T-helper 1 cell (primary cell): ENCODE results near the gene KLRK1.
"Not testable (repeated sequence)": the region's sequence is repeated elsewhere in the genome, so short reads cannot be mapped to it uniquely, and the experiment has no call there.

Experiments
- DNase-seq, 5 donors: peaks; one replicate each; pipeline ENCODE4 v3.0.0-alpha.2; 2012 to 2020

KLRK1 gene

DNA sequence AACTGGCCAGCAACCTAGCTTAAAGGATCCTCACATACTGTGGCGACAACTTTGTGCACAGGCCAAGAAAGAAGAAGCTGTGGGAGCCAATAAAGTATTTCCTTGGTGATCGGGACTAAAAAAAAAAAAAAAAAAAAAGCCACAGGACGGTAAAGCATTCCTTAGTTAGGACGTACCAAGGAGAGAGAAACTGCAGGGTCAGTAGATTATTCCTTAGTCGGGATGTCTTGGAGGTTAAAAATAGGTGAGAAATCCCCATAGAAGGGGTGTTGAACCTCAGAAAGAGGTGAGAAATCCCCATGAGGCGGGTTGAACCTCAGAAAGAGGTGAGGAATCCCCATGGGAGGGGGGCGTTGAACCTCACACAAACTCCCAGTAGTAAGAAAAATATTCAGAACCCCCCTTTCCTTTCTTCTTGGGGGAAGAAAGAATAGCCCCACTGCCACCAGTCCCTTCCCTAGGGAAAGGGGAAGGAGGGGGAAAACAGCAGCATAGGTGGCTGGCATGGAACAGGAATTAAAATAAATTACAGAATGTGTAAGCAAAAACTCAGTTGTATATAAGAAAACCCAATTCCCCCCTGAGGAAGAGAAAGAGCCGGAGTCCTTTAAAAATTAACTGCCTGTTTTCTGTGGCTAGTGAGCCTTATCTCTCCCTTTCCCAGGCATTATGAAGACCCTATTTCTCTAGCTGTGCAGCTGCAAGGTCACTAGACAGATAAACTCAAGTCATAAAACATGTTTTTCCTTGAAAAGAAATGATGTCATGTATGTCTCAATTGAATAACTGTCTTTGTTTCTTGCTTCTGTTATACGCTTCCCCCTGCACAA is 26.8 kb downstream of the KLRK1 start:
- no peak for DNase-seq

DNA sequence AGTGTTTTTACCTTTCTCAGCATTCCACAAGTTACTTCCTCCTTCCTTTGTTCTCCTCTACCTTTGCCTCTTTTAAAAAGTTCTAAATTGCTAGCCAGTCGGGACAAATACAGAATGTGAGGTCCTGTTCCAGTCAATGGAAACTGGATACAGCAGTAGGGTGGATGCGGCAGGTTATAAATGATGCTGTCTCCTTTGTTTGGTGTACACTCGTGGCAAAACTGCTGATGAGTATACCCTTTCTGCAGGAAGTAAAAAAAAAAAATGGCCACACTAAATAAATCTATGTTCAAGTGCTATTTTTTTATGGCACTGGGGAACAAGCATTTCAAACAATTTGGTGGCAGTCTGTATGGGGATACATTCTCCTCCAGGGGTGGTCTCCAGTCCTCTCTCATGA is 27.5 kb downstream of the KLRK1 start:
- no peak for DNase-seq

DNA sequence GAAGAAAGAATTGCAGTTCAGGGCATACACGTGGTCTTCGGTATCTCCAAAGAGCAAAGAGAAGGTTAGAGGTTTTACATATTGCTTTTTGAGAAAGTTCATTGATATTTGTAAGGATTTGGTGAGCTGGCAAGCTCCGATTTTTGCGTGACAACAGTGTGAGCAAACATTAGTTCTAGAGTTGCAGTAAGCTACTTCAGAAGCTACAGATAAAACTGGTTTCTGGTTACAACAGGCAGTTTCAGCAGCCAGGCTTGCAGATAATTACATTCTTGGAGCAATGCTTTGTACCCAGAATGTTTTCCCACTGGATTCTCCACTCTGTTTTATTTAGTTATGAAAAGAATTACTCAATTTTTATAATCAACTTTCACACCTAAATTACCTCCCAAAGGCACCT is 28.2 kb downstream of the KLRK1 start:
- no peak for DNase-seq

DNA sequence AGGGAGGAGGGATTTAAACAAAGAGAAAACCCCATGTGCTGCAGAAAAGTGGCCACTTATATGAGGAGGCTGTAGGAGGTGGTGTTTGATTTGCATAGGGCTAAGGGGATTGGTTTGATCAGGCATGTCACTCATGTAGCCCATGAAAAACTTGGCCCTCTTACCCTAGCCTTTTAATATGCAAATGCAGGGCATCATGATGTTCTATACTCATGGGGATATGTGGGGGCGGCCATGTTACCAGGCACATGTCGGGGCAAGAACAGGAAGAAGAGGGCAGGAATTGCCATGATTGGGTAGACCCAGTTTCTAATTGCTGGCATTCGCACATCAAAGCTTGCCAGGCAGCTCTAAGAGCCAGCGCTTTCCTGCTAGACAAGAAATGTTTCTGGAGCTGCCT is 28.8 kb downstream of the KLRK1 start:
- no peak for DNase-seq

DNA sequence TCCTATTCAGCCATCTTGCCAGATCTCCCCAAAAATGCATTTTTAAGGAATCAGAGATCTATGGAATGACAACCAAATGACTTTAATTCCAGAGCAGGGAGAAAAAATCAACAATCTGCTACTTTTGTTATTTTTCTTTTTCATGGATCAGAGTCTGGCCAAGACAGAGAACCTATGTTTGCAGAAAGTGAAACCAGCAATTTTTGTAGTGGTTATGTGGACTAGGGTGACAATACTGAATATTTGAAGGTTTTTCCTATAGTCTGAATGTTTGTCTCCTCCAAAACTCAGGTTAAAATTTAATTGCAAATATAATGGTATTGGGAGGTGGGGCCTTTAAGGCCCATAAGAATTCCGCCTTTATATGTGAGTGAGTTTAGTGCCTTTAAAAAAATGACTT is 30.9 kb downstream of the KLRK1 start:
- DNase-seq: no peak

DNA sequence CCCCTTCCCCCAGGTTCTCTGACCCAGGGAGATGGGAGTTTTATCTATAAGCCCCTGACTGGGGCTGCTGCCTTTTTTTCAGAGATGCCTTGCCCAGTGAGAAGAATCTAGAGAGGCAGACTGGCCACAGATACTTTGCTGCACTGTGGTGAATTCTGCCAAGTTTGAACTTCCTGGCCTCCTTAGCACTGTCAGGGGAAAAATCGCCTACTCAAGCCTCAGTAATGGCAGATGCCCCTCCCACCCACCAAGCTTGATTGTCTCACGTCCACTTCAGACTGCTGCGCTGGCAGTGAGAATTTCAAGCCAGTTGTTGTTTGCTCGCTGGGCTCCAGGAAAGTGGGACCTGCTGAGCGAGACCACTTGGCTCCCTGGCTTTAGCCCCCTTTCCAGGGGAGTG is 31.7 kb downstream of the KLRK1 start:
- DNase-seq: no peak

DNA sequence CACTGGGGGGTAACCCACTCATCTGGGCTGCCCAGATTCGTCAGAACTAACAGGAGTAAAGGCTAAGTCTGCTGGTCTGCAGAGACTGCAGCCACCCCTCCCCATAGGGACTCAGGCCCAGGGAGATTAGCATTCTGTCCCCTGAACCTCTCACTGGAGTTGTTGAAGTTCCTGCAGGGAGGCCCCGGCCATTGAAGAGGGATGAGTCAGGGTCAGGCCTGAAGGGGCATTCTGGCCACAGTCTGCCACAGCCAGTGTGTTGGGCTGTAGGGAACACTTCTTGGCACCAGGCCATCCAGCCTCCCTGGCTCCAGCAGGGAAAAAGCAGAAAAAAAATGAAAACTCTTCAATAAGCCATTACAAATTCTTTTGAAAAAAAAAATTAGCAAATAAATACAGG is 35.3 kb downstream of the KLRK1 start:
- no peak for DNase-seq

DNA sequence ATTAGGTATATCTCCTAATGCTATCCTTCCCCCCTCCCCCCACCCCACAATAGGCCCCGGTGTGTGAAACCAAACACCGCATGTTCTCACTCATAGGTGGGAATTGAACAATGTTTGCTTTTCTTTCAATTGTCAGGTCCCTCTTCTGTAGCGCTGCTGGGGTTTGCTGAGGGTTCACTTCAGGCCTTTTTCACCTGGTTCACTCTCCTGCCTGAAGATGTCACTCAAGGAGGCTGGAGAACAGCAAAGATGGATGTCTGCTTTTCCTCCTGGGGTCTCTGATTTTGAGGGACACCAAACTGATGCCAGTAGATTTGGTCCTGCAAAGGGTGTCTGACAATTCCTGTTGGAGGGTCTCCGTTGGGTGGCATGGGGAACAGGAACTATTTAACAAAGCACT is 35.8 kb downstream of the KLRK1 start:
- no peak for DNase-seq

DNA sequence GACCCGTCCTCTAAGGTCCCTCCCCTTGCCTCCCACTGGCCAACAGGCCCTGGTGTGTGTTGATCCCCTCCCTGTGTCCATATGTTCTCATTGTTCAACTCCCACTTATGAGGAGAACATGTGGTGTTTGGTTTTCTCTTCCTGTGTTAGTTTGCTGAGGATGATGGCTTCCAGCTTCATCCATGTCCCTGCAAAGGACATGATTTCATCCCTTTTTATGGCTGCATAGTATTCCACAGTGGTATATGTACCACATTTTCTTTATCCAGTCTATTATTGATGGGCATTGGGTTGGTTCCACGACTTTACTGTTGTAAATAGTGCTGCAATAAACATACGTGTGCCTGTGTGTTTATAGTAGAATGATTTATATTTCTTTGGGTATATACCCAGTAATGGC is 38.4 kb downstream of the KLRK1 start:
- DNase-seq: not testable (repeated sequence)

DNA sequence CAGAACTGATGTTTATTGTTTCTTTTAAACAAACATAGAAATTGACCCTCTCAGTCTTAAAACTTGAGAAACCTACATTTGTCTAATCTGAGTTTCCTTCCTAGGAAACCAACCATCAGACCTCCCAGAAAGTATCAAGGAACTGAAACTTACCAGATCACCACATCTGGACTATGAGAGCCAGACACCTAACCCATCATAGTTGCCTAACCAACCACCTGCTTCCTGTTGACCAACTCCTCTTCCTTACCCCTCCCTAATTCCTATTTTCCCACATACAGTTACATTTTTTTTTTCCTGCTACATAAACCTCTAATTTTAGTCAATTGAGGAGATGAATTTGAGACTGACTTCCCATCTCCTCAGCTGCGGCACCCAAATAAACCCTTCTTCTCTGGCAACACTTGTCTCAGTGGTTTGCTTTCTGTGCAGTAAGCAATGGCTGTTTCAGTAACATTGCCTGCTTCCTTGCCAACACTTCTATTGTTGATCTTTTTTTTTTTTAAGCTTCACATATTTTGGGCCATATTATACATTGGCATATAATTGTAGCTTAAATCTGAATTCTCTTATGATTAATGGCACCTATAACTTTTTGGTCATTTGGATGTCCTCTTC is 47.8 kb downstream of the KLRK1 start:
- no peak for DNase-seq

DNA sequence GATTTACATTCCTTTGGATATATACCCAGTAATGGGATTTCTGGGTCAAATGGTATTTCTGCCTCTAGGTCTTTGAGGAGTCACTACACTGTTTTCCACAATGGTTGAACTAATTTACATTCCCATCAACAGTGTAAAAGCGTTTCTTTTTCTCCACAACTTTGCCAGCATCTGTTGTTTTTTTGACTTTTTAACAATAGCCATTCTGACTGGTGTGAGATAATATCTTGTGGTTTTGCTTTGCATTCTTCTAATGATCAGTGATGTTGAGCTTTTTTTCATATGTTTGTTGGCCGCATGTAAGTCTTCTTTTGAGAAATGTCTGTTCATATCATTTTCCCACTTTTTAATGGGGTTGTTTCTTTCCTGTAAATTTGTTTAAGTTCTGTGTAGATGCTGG is 48.9 kb downstream of the KLRK1 start:
- not testable (repeated sequence) for DNase-seq

DNA sequence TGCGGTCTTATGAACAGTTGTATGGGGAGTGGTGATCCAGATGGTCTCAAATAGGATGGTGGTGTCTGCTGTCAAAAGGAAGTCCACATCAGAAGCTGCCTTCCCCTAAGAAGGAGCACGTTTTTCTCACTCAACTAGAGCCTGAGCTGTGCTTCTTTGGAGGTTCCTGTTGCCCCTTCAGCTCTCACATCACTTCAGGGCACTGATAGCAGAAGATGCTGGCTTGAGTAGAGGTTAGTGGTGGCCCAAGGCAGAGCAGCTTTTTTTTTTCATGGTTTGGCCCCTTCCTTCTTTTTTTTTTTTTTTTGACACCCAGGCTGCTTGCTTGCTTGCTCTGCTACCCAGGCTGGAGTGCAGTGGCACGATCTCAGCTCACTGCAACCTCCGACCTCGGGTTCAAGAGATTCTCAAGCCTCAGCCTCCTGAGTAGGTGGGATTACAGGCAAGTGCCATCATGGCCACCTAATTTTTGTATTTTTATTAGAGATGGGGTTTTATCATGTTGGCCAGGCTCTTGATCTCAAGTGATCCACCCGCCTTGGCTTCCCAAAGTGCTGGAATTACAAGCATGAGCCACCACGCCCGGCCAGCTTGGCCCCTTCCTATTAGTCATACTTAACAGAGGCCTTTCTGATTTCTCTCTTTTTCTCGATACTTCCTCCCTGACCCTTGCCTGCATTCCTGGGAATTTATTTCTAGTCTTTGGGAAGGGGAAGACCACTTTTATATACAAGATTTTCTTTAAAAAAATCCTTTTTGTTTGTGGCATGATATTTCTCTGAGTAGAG is 50.6 kb downstream of the KLRK1 start:
- DNase-seq: no peak

DNA sequence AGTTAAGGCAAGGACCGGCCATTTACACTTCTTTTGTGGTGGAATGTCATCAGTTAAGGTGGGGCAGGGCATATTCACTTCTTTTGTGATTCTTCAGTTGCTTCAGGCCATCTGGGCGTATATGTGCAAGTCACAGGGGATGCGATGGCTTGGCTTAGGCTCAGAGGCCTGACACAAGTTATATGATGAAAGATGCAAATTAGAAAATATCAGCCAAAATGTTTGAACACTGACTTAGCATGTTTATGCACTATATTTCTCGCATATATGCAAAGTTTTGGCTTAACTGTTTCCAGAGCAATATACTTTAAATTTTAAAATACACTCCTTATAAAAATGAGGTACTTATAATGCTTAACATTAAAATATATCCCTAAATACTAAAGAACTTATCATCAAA is 51.4 kb downstream of the KLRK1 start:
- DNase-seq: not testable (repeated sequence)

DNA sequence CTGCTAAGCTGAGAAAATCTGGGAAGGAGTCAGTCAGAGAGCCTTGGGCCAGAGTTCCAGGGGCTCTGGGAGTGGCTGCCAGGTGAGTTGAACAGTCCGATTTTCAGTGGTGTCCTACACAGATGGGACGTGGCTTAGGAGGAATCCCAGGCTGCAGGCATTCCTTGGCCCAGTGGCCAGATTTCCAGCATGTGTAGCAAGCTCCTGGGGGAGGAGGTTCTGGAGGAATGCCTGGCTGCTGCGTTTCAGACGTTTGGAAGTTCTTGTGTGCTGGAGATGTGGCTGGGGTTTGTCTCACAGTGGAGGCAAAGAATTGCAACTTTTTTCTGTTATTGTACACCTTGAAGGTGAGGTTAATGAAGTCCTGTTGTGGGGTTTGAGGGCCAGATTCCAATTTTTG is 53.6 kb downstream of the KLRK1 start:
- not testable (repeated sequence) for DNase-seq

DNA sequence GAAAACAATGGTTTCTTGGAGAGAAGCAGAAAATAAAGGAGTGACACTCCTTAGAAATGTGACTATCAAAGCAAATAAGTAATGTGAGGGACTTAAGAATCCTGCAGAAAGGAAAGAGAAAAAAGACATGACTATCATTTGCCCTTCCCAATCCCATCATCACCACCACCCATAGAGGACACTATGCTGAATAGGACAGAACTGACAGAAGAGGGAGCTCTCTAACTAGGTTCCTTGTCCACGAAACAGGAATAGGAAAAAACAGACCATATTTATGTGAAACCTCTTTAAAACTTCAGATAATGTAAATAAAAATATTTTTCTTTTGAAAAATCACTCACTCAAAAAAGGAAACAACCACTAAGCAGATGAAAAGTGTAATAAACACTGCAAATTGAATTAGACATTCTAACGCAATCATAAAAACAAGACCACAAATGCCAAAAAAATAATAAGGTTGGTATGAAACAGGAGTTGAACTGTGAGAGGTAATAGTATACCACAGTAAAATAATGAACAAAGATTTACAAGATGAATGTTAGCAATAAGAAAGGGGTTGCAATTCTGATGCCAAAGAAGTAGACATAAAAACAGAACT is 58.1 kb downstream of the KLRK1 start:
- DNase-seq: no peak

DNA sequence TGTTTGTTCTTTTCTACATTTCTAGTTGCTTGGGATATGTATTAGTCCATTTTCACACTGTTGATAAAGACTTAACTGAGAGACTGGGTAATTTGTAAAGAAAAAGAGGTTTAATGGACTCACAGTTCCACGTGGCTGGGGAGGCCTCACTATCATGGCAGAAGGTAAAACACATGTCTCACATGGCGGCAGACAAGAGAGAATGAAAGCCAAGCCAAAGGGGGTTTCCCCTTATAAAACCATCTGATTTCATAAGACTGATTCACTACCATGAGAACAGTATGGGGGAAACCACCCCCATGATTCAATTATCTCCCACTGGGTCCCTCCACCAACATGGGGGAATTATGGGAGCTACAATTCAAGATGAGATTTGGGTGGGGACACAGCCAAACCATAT is 61.1 kb downstream of the KLRK1 start:
- not testable (repeated sequence) for DNase-seq
